Measurements from ENCODE around the gene STOML1. TPM values are rescaled to one million over a fixed set of nuclear protein-coding genes. Genes with fewer than 3 reads are reported as not detected.
A peak's percentile ranks its signal among the peaks of the same experiment; 100 is the strongest.

The STOML1 gene
- total and polyA plus RNA-seq, 2 donors, result 13.0 to 19.1 TPM

GRCh38 chr15:74006774-74007639, 14.9 kb upstream of the STOML1 start:
- WGBS, result 88% methylated on average over 11 of the region's 11 CpGs
- Histone ChIP-seq H3K27ac (ENCODE audit: low read depth in 1 of 2, low read length in 1 of 2) (peak overlapping the region; percentile 65 to 83), H3K4me3 (ENCODE audit: low read length in 2 of 2) (no peak overlapping the region), H3K9me3 (ENCODE audit: control insufficient read depth in 2 of 2, insufficient read depth in 1 of 2, low read length in 1 of 2) (peaks cover 0 to 6% of the 10 kb centered on the region in 2 donors), H3K27me3 (ENCODE audit: control insufficient read depth in 2 of 2, insufficient read depth in 1 of 2, low read length in 1 of 2) (no peaks in the 10 kb centered on the region), H3K36me3 (ENCODE audit: control insufficient read depth in 2 of 2, insufficient read depth in 2 of 2, low read length in 1 of 2) (peaks cover 35 to 53% of the 10 kb centered on the region in 2 donors), H3K4me1 (ENCODE audit: control insufficient read depth in 2 of 2, insufficient read depth in 2 of 2, low read length in 2 of 2) (peaks cover 16 to 21% of the 10 kb centered on the region in 2 donors)
- no peak for DNase-seq (ENCODE audit: low read depth in 6 of 9, low spot score in 9 of 9)

GRCh38 chr15:73997986-73998385, 5.9 kb upstream of the STOML1 start:
- peaks cover 0 to 4% of the 10 kb centered on the region in 2 donors for H3K9me3 ChIP-seq (ENCODE audit: control insufficient read depth in 2 of 2, insufficient read depth in 1 of 2, low read length in 1 of 2)
- H3K27me3 ChIP-seq (ENCODE audit: control insufficient read depth in 2 of 2, insufficient read depth in 1 of 2, low read length in 1 of 2), result no peaks in the 10 kb centered on the region
- WGBS, result 97% methylated on average over 27 of the region's 27 CpGs
- H3K4me3 ChIP-seq (ENCODE audit: low read length in 2 of 2), result no peak overlapping the region
- no peak overlapping the region for H3K27ac ChIP-seq (ENCODE audit: low read depth in 1 of 2, low read length in 1 of 2)
- DNase-seq (ENCODE audit: low read depth in 6 of 9, low spot score in 9 of 9), result no peak
- peaks cover 15 to 22% of the 10 kb centered on the region in 2 donors for H3K36me3 ChIP-seq (ENCODE audit: control insufficient read depth in 2 of 2, insufficient read depth in 2 of 2, low read length in 1 of 2)
- peaks cover 20 to 26% of the 10 kb centered on the region in 2 donors for H3K4me1 ChIP-seq (ENCODE audit: control insufficient read depth in 2 of 2, insufficient read depth in 2 of 2, low read length in 2 of 2)

GRCh38 chr15:73996939-73997338, 4.8 kb upstream of the STOML1 start:
- peaks cover 0 to 4% of the 10 kb centered on the region in 2 donors for H3K9me3 ChIP-seq (ENCODE audit: control insufficient read depth in 2 of 2, insufficient read depth in 1 of 2, low read length in 1 of 2)
- H3K36me3 ChIP-seq (ENCODE audit: control insufficient read depth in 2 of 2, insufficient read depth in 2 of 2, low read length in 1 of 2), result peaks cover 15 to 16% of the 10 kb centered on the region in 2 donors
- 2% methylated on average over 5 of the region's 5 CpGs for whole genome bisulfite sequencing
- H3K4me3 ChIP-seq (ENCODE audit: low read length in 2 of 2), result peak overlapping the region; percentile 5 to 19
- no peaks in the 10 kb centered on the region for H3K27me3 ChIP-seq (ENCODE audit: control insufficient read depth in 2 of 2, insufficient read depth in 1 of 2, low read length in 1 of 2)
- DNase-seq (ENCODE audit: low read depth in 6 of 9, low spot score in 9 of 9), result peak in 1 of 9 donors; percentile 47
- peak overlapping the region; percentile 73 for H3K27ac ChIP-seq (ENCODE audit: low read depth in 1 of 2, low read length in 1 of 2)
- H3K4me1 ChIP-seq (ENCODE audit: control insufficient read depth in 2 of 2, insufficient read depth in 2 of 2, low read length in 2 of 2), result peaks cover 27 to 34% of the 10 kb centered on the region in 2 donors

GRCh38 chr15:73996267-73996666, 4.2 kb upstream of the STOML1 start:
- no peak for DNase-seq (ENCODE audit: low read depth in 6 of 9, low spot score in 9 of 9)
- Histone ChIP-seq H3K9me3 (ENCODE audit: control insufficient read depth in 2 of 2, insufficient read depth in 1 of 2, low read length in 1 of 2) (peaks cover 0 to 4% of the 10 kb centered on the region in 2 donors), H3K4me1 (ENCODE audit: control insufficient read depth in 2 of 2, insufficient read depth in 2 of 2, low read length in 2 of 2) (peaks cover 27 to 39% of the 10 kb centered on the region in 2 donors), H3K36me3 (ENCODE audit: control insufficient read depth in 2 of 2, insufficient read depth in 2 of 2, low read length in 1 of 2) (peaks cover 11 to 15% of the 10 kb centered on the region in 2 donors), H3K27me3 (ENCODE audit: control insufficient read depth in 2 of 2, insufficient read depth in 1 of 2, low read length in 1 of 2) (no peaks in the 10 kb centered on the region), H3K4me3 (ENCODE audit: low read length in 2 of 2) (peak overlapping the region; percentile 27 to 82), H3K27ac (ENCODE audit: low read depth in 1 of 2, low read length in 1 of 2) (peak overlapping the region; percentile 62 to 73)
- WGBS, result 76% methylated on average over 2 of the region's 2 CpGs

GRCh38 chr15:73994912-73995622, 3.0 kb upstream of the STOML1 start:
- H3K4me1 ChIP-seq (ENCODE audit: control insufficient read depth in 2 of 2, insufficient read depth in 2 of 2, low read length in 2 of 2), result peaks cover 31 to 42% of the 10 kb centered on the region in 2 donors
- peak in 1 of 9 donors; percentile 54 for DNase-seq (ENCODE audit: low read depth in 6 of 9, low spot score in 9 of 9)
- peak overlapping the region; percentile 92 to 93 for H3K27ac ChIP-seq (ENCODE audit: low read depth in 1 of 2, low read length in 1 of 2)
- peak overlapping the region; percentile 82 to 91 for H3K4me3 ChIP-seq (ENCODE audit: low read length in 2 of 2)
- WGBS, result under 1% methylated on average over 18 of the region's 18 CpGs
- H3K9me3 ChIP-seq (ENCODE audit: control insufficient read depth in 2 of 2, insufficient read depth in 1 of 2, low read length in 1 of 2), result peaks cover 0 to 4% of the 10 kb centered on the region in 2 donors
- H3K27me3 ChIP-seq (ENCODE audit: control insufficient read depth in 2 of 2, insufficient read depth in 1 of 2, low read length in 1 of 2), result no peaks in the 10 kb centered on the region
- H3K36me3 ChIP-seq (ENCODE audit: control insufficient read depth in 2 of 2, insufficient read depth in 2 of 2, low read length in 1 of 2), result peaks cover 8 to 14% of the 10 kb centered on the region in 2 donors

- WGBS, result under 1% methylated on average over 27 of the region's 27 CpGs
- H3K36me3 ChIP-seq (ENCODE audit: control insufficient read depth in 2 of 2, insufficient read depth in 2 of 2, low read length in 1 of 2), result peaks cover 8 to 13% of the 10 kb centered on the region in 2 donors
- peaks cover 0 to 4% of the 10 kb centered on the region in 2 donors for H3K9me3 ChIP-seq (ENCODE audit: control insufficient read depth in 2 of 2, insufficient read depth in 1 of 2, low read length in 1 of 2)
- DNase-seq (ENCODE audit: low read depth in 6 of 9, low spot score in 9 of 9), result peak in 8 of 9 donors; percentile 74 to 95 (median 88)
- H3K27me3 ChIP-seq (ENCODE audit: control insufficient read depth in 2 of 2, insufficient read depth in 1 of 2, low read length in 1 of 2), result no peaks in the 10 kb centered on the region
- H3K4me3 ChIP-seq (ENCODE audit: low read length in 2 of 2), result peak within 1 kb of the TSS; percentile 82 to 91
- peaks cover 31 to 42% of the 10 kb centered on the region in 2 donors for H3K4me1 ChIP-seq (ENCODE audit: control insufficient read depth in 2 of 2, insufficient read depth in 2 of 2, low read length in 2 of 2)
- H3K27ac ChIP-seq (ENCODE audit: low read depth in 1 of 2, low read length in 1 of 2), result peak within 1 kb of the TSS; percentile 92 to 93
Measured at GRCh38 chr15:73994413-73994883, 2.4 kb upstream of the STOML1 start, which contains the start of gene PML. Gene PML, plus strand, starts transcription at chr15:73994716. Its CDS starts 97 bp downstream, at chr15:73994813.

GRCh38 chr15:73993211-73993994, 1.3 kb upstream of the STOML1 start:
- WGBS, result 97% methylated on average over 10 of the region's 10 CpGs

GRCh38 chr15:73992594-73992898, 451 bp upstream of the STOML1 start:
- peaks cover 0 to 4% of the 10 kb centered on the region in 2 donors for H3K9me3 ChIP-seq (ENCODE audit: control insufficient read depth in 2 of 2, insufficient read depth in 1 of 2, low read length in 1 of 2)
- WGBS, result 91% methylated on average over 5 of the region's 5 CpGs
- DNase-seq (ENCODE audit: low read depth in 6 of 9, low spot score in 9 of 9), result no peak
- H3K27ac ChIP-seq (ENCODE audit: low read depth in 1 of 2, low read length in 1 of 2), result peak overlapping the region in 1 of 2 donors; percentile 61
- H3K4me3 ChIP-seq (ENCODE audit: low read length in 2 of 2), result peak overlapping the region in 1 of 2 donors; percentile 73
- no peaks in the 10 kb centered on the region for H3K27me3 ChIP-seq (ENCODE audit: control insufficient read depth in 2 of 2, insufficient read depth in 1 of 2, low read length in 1 of 2)
- peaks cover 13 to 19% of the 10 kb centered on the region in 2 donors for H3K36me3 ChIP-seq (ENCODE audit: control insufficient read depth in 2 of 2, insufficient read depth in 2 of 2, low read length in 1 of 2)
- H3K4me1 ChIP-seq (ENCODE audit: control insufficient read depth in 2 of 2, insufficient read depth in 2 of 2, low read length in 2 of 2), result peaks cover 28 to 52% of the 10 kb centered on the region in 2 donors

More at GRCh38 chr15:73993211-73993994, 1.3 kb upstream of the STOML1 start:
- peaks cover 28 to 47% of the 10 kb centered on the region in 2 donors for H3K4me1 ChIP-seq (ENCODE audit: control insufficient read depth in 2 of 2, insufficient read depth in 2 of 2, low read length in 2 of 2)
- H3K27ac ChIP-seq (ENCODE audit: low read depth in 1 of 2, low read length in 1 of 2), result peak overlapping the region in 1 of 2 donors; percentile 93
- no peak for DNase-seq (ENCODE audit: low read depth in 6 of 9, low spot score in 9 of 9)
- peak overlapping the region; percentile 82 to 91 for H3K4me3 ChIP-seq (ENCODE audit: low read length in 2 of 2)
- H3K36me3 ChIP-seq (ENCODE audit: control insufficient read depth in 2 of 2, insufficient read depth in 2 of 2, low read length in 1 of 2), result peaks cover 13 to 18% of the 10 kb centered on the region in 2 donors
- peaks cover 0 to 4% of the 10 kb centered on the region in 2 donors for H3K9me3 ChIP-seq (ENCODE audit: control insufficient read depth in 2 of 2, insufficient read depth in 1 of 2, low read length in 1 of 2)
- no peaks in the 10 kb centered on the region for H3K27me3 ChIP-seq (ENCODE audit: control insufficient read depth in 2 of 2, insufficient read depth in 1 of 2, low read length in 1 of 2)

Data from thymus (tissue), 11 donors.